Measurements from ENCODE around the gene TPM2.

- TF ChIP-seq CTCF (IDR thresholded peaks at IDR 0.05) (peak in 2 of 12 donors; percentile 16 to 17), POLR2A (IDR thresholded peaks at IDR 0.05) (no peak)
These were observed 13.9 kb downstream of the TPM2 start for GRCh38 chr9:35675732-35676392.
